Cerebellar cortex (tissue), 1 donor: ENCODE data around the gene WDR53.
A peak's percentile ranks its signal among the peaks of the same experiment; 100 is the strongest.
"Not testable (repeated sequence)": the region's sequence is repeated elsewhere in the genome, so short reads cannot be mapped to it uniquely, and the experiment has no call there.

Experiments used
- DNase-seq: peaks from one replicate; pipeline ENCODE4 v3.0.0-alpha.2; 2015; ENCODE audit warnings: low spot score

Gene WDR53

GRCh38 chr3:196558476-196558875 lies 9.9 kb downstream of the WDR53 start:
- no peak for DNase-seq

GRCh38 chr3:196557236-196557635 lies 11.1 kb downstream of the WDR53 start:
- DNase-seq: no peak

- no peak for DNase-seq
Observed at GRCh38 chr3:196555295-196555694, 13.1 kb downstream of the WDR53 start.

GRCh38 chr3:196554205-196554604 lies 14.1 kb downstream of the WDR53 start:
- no peak for DNase-seq

- DNase-seq: no peak
Observed at GRCh38 chr3:196553551-196553950, 14.8 kb downstream of the WDR53 start.

GRCh38 chr3:196552253-196552652 lies 16.1 kb downstream of the WDR53 start:
- DNase-seq: no peak

- DNase-seq: not testable (repeated sequence)
Observed at GRCh38 chr3:196550172-196550571, 18.2 kb downstream of the WDR53 start.

- DNase-seq: not testable (repeated sequence)
Observed at GRCh38 chr3:196549312-196549711, 19.0 kb downstream of the WDR53 start.

GRCh38 chr3:196547067-196547466 lies 21.3 kb downstream of the WDR53 start:
- no peak for DNase-seq

GRCh38 chr3:196546537-196546936 lies 21.8 kb downstream of the WDR53 start:
- no peak for DNase-seq

- DNase-seq: no peak
Observed at GRCh38 chr3:196544491-196544992, 23.8 kb downstream of the WDR53 start.

GRCh38 chr3:196541684-196542445 lies 26.5 kb downstream of the WDR53 start:
- DNase-seq: no peak

- peak; percentile 17 for DNase-seq
Observed at GRCh38 chr3:196537319-196537984, 30.9 kb downstream of the WDR53 start.

GRCh38 chr3:196533260-196533681 lies 35.1 kb downstream of the WDR53 start:
- no peak for DNase-seq

- DNase-seq: no peak
Observed at GRCh38 chr3:196531418-196531817, 36.9 kb downstream of the WDR53 start.

- peak; percentile 18 for DNase-seq
Observed at GRCh38 chr3:196528639-196529233, 39.6 kb downstream of the WDR53 start.

GRCh38 chr3:196525141-196525540 lies 43.2 kb downstream of the WDR53 start:
- DNase-seq: no peak

GRCh38 chr3:196524527-196524926 lies 43.8 kb downstream of the WDR53 start:
- DNase-seq: peak; percentile 38

- no peak for DNase-seq
Observed at GRCh38 chr3:196523841-196524240, 44.5 kb downstream of the WDR53 start.

GRCh38 chr3:196521291-196521690 lies 47.1 kb downstream of the WDR53 start:
- DNase-seq: not testable (repeated sequence)

GRCh38 chr3:196519718-196520082 lies 48.7 kb downstream of the WDR53 start:
- DNase-seq: no peak

- peak; percentile 75 for DNase-seq
Observed at GRCh38 chr3:196518966-196519717, 49.2 kb downstream of the WDR53 start.
